Natural killer cell treated with Interleukin-12 subunit alpha and Interleukin-12 subunit beta and Interleukin-15 and Interleukin-18, amount 100 ng/mL, for 72 hours (primary cell): ENCODE results near the gene FBLN5. TPM values are rescaled to one million over a fixed set of nuclear protein-coding genes. Genes with fewer than 3 reads are reported as not detected.
"Not testable (repeated sequence)": the region's sequence is repeated elsewhere in the genome, so short reads cannot be mapped to it uniquely, and the experiment has no call there.

Experiments
- ATAC-seq, 2 donors: fragments of 150-1000 bp; cut with Tn5 transposase in 1 of 2; sonication (Bioruptor Pico), chemical (Tn5 transposase) in 1 of 2; 2 replicates each; pipeline ENCODE4 v1.10.0; 2021
- DNase-seq: peaks from one replicate; pipeline ENCODE4 v3.0.0; 2022; ENCODE audit warnings: low spot score
- H3K27ac Mint-ChIP-seq, 2 donors: 1 replicate in 1 of 2; 2 replicates in 1 of 2; pipeline ENCODE4 v1.8.0; 2022; ENCODE audit warnings: mixed read lengths in 2 of 2, mild to moderate bottlenecking in 1 of 2, moderate library complexity in 1 of 2
- H3K27me3 Mint-ChIP-seq, 2 donors: 1 replicate in 1 of 2; 2 replicates in 1 of 2; pipeline ENCODE4 v1.8.0; 2022; ENCODE audit warnings: mixed read lengths in 2 of 2
- H3K36me3 Mint-ChIP-seq: one replicate; pipeline ENCODE4 v1.8.0; 2022; ENCODE audit warnings: mixed read lengths
- H3K4me1 Mint-ChIP-seq, 2 donors: 1 replicate in 1 of 2; 2 replicates in 1 of 2; pipeline ENCODE4 v1.8.0; 2022; ENCODE audit warnings: low read depth in 2 of 2, mixed read lengths in 2 of 2, mild to moderate bottlenecking in 1 of 2
- H3K4me3 Mint-ChIP-seq: one replicate; pipeline ENCODE4 v1.8.0; 2022; ENCODE audit warnings: mixed read lengths
- H3K9me3 Mint-ChIP-seq: 2 replicates; pipeline ENCODE4 v1.8.0; 2022; ENCODE audit warnings: mixed read lengths
- total RNA-seq, 2 donors: library from RNA; stranded (reverse); gene quantifications; one replicate each; pipeline ENCODE4 v1.2.3, GENCODE V29; 2022

The FBLN5 gene
- total RNA-seq, 2 donors from 2014 or later = not detected

DNA sequence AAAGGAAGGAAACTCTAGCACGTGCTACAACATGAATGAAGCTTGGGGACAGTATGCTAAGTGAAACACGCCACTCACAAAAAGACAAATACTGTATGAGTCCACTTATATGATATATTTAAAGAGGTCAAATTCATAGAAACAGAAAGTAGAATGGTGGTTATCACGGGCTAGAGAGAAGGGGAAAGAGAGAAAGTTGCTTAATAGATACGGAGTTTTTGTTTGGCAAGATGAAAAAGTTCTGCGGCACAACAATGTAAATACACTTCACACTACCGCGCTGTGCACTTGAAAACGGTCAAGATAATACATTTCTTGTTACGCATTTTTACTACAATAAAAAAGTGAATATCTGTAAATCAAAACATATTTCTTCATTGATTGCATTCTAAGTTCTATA lies 37.3 kb downstream of the FBLN5 start:
- DNase-seq = no peak
- H3K4me3 Mint-ChIP-seq = peak overlapping the region; percentile 40
- ATAC-seq = peak in 1 of 2 donors; percentile 59
- no peaks in the 10 kb centered on the region for H3K36me3 Mint-ChIP-seq
- H3K4me1 Mint-ChIP-seq = peaks cover 32 to 33% of the 10 kb centered on the region in 2 donors
- no peaks in the 10 kb centered on the region for H3K27me3 Mint-ChIP-seq
- H3K9me3 Mint-ChIP-seq = no peaks in the 10 kb centered on the region
- H3K27ac Mint-ChIP-seq = peak overlapping the region in 1 of 2 donors; percentile 66

DNA sequence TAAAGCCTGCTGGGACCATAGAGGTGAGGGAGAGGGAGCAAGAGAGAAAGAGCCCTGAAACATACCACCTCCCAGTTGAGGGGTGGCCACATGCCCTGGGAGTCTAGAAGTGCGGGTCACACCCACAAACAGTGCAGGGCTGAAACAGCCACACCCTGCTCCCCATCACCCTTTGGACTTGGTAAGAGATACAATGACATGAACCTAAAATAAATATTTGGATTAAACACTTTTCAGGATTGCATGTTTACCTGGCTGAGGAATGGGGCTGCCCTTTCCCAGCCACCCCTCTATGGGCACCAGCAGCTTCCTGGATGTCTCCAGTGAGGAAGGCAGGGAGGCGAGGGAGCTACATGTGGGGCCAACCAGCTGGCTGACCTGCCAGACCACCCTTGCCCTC lies 41.1 kb downstream of the FBLN5 start:
- H3K36me3 Mint-ChIP-seq = no peaks in the 10 kb centered on the region
- no peaks in the 10 kb centered on the region for H3K27me3 Mint-ChIP-seq
- ATAC-seq (no peak), DNase-seq (no peak)
- no peaks in the 10 kb centered on the region for H3K9me3 Mint-ChIP-seq
- peaks cover 28% of the 10 kb centered on the region in 2 donors for H3K4me1 Mint-ChIP-seq
- no peak overlapping the region for H3K27ac Mint-ChIP-seq
- no peak overlapping the region for H3K4me3 Mint-ChIP-seq

DNA sequence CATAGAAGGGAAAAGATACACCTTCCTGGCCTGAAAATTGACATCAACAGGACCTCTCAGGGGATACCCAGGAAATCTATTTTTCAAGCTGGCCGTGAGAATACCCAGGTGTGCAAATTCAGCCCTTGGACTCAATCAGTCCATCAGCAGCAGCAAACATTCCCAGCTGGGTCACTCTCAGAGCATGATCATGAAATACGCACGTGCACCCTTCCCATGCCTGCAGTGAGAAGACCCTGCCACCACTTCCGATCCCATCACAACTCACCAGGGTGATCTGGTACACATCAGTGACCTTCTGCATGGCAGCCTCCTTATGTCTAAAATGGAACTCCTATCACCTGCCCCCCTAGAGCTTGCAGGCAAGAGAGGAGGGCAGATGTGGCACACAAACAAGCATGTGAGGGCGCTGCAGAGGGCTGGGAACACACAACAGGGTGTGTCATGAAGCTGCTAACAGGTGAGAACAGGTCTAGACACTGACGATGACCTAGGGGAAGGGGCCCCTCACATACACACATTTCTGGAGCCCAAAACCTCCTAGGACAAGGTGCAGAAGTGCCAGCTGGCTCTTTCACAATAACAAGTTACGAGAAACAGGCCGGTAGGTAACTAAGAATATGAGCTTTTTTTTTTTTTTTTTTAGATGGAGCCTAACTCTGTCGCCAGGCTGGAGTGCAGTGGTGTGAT lies 42.4 kb downstream of the FBLN5 start:
- peak overlapping the region in 1 of 2 donors; percentile 37 for H3K27ac Mint-ChIP-seq
- no peak overlapping the region for H3K4me3 Mint-ChIP-seq
- DNase-seq (no peak), ATAC-seq (no peak)
- H3K4me1 Mint-ChIP-seq = peaks cover 19% of the 10 kb centered on the region in 2 donors
- H3K27me3 Mint-ChIP-seq = no peaks in the 10 kb centered on the region
- H3K36me3 Mint-ChIP-seq = no peaks in the 10 kb centered on the region
- H3K9me3 Mint-ChIP-seq = no peaks in the 10 kb centered on the region

DNA sequence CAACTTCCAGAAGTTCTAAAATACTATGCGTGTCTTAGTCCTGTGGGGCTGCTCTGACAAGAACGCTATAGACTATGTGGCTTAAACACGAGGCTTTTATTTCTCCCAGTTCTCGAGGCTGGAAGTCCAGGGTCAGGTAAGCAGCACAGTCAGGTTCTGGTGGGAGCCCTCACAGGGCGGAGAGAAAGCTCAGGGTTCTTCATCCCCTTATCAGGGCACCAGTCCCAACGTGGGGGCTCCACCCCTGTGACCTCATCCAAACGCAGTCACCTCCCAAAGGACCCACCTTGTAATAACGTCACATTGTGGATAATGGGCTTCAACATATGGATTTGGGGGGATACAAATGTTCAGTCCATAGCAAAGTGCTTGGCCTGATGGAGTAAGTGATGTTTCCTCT lies 43.0 kb downstream of the FBLN5 start:
- Mint-ChIP-seq H3K27me3 (no peaks in the 10 kb centered on the region), H3K36me3 (no peaks in the 10 kb centered on the region), H3K27ac (no peak overlapping the region), H3K4me3 (no peak overlapping the region), H3K4me1 (peaks cover 14 to 16% of the 10 kb centered on the region in 2 donors), H3K9me3 (no peaks in the 10 kb centered on the region)
- DNase-seq (no peak), ATAC-seq (no peak)

DNA sequence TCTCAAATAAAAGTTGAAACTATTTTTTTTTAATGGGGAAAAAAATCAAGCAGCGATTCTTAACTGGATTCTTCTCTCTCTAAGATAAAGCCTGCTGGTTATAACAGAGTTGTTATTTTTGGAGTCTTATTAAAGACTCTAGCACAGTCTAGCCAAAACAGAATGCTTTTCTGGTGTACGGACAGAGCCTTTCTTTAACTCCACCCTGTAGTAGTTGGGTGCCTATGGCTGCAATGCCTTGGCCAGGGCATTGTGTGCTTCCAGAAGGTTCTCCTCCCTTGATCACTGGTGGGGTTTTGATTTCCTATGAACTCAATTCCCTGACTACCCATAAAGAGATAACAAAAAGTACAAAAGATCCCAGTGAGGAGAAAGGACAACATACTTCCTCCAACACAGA lies 44.4 kb downstream of the FBLN5 start:
- peaks cover 9 to 12% of the 10 kb centered on the region in 2 donors for H3K4me1 Mint-ChIP-seq

DNA sequence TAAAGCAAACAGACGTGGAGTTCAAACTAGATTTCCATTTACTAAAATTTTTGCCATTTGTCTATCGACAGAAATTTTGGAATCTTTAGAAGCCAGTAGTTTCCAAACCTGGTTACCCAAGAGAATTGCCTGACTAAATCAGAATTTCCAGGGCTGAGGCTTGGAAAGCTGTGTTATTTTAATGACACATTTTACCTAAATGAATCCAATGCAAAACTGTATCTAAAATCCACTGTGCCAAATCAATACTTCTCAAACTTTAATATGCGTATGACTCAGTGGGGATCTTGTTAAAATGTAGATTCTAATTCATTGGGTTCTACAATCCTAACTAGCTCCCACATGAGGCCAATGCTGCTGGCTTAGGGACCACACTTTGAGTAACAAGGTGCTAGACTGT lies 45.2 kb downstream of the FBLN5 start:
- no peak for ATAC-seq
- Mint-ChIP-seq H3K27me3 (no peaks in the 10 kb centered on the region), H3K27ac (no peak overlapping the region), H3K4me3 (no peak overlapping the region), H3K9me3 (no peaks in the 10 kb centered on the region), H3K36me3 (no peaks in the 10 kb centered on the region), H3K4me1 (peaks cover 3 to 4% of the 10 kb centered on the region in 2 donors)
- DNase-seq = no peak

More for the DNA sequence above, 44.4 kb downstream of the FBLN5 start:
- Mint-ChIP-seq H3K9me3 (no peaks in the 10 kb centered on the region), H3K27ac (no peak overlapping the region), H3K36me3 (no peaks in the 10 kb centered on the region), H3K4me3 (no peak overlapping the region), H3K27me3 (no peaks in the 10 kb centered on the region)
- no peak for ATAC-seq
- no peak for DNase-seq

DNA sequence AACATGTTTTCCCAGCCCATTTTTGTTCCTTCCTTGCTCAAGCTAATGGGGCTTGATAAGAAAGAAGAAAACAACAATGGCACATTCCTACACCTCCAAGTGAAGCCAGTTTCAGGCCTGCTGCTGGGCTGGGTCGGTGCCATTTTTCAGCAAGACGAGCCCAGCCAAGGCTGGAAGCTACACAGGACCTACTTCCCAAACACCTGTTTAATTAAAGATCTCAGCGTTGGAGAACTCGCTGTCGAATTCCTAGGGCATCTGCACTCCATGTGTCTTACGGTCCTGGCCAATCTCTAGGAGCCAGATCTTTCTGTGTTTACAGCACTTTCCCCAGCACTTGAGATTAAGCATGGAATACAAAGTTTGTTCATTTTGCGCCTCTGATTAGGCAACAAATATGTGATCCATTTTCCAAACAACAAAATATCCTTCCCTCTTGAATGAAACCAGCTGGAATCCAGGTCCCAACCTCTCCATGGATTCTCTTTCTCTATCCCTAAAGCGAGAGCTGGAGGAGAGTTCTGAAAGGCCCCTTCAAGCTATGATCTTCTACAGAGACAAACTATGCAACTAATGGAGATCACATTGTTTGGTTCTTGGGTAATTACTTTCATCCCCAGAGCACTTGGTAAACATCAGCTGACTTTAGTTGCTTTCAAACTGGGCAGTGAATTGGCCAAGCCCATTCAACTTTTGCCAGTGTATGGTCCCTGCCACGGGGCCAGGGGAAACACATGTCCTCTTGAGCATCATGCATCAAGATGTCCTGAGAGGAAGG lies 45.9 kb downstream of the FBLN5 start:
- H3K27me3 Mint-ChIP-seq = peaks cover 0 to 2% of the 10 kb centered on the region in 2 donors
- ATAC-seq (no peak), DNase-seq (no peak)
- H3K4me3 Mint-ChIP-seq = no peak overlapping the region
- peaks cover 0 to 2% of the 10 kb centered on the region in 2 donors for H3K4me1 Mint-ChIP-seq
- H3K9me3 Mint-ChIP-seq = no peaks in the 10 kb centered on the region
- no peaks in the 10 kb centered on the region for H3K36me3 Mint-ChIP-seq
- no peak overlapping the region for H3K27ac Mint-ChIP-seq

DNA sequence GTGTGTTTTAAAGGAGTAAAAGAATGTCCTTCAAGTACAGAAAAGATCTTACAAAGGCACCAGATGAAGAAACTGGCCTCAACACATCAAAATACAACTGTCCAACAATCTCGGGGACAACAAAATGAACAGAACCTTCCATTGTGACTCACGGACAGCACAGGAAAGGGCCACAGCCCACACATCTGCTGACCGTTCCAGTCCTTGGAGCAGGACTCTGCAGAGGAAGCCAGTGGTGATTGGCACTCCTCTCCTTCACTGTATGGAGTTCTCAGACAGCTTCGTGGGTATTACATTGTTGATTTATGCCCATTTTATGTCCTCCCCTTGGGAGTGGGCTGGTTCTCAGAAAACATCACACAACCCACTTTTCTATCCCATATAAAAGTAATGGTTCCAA lies 47.7 kb downstream of the FBLN5 start:
- peaks cover 0 to 2% of the 10 kb centered on the region in 2 donors for H3K4me1 Mint-ChIP-seq
- ATAC-seq (no peak), DNase-seq (no peak)
- H3K36me3 Mint-ChIP-seq = no peaks in the 10 kb centered on the region
- H3K9me3 Mint-ChIP-seq = no peaks in the 10 kb centered on the region
- peaks cover 0 to 2% of the 10 kb centered on the region in 2 donors for H3K27me3 Mint-ChIP-seq
- no peak overlapping the region for H3K4me3 Mint-ChIP-seq
- H3K27ac Mint-ChIP-seq = no peak overlapping the region

DNA sequence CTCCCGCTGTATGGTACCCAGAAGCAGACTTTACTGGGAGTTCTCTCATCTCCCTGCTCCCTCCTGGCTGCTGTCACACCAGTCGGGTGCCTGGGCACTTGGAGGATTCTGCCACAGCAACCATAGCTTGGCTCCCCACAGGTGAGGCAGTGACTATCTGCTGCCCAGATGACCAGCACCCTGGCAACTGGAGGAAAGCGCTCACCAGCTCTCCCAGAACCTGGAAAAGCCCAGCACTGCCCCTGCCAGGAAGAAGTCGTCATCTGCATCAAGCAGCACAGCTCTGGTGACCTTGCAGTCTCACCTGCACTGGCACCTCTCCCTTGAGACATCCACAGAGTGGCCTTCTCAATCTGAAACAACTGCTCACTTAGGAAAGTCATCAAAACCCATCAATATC lies 48.3 kb downstream of the FBLN5 start:
- H3K27me3 Mint-ChIP-seq = peaks cover 0 to 2% of the 10 kb centered on the region in 2 donors
- no peak for DNase-seq
- no peak overlapping the region for H3K27ac Mint-ChIP-seq
- H3K9me3 Mint-ChIP-seq = no peaks in the 10 kb centered on the region
- H3K4me3 Mint-ChIP-seq = no peak overlapping the region
- H3K4me1 Mint-ChIP-seq = peaks cover 0 to 2% of the 10 kb centered on the region in 2 donors
- ATAC-seq = no peak
- no peaks in the 10 kb centered on the region for H3K36me3 Mint-ChIP-seq

DNA sequence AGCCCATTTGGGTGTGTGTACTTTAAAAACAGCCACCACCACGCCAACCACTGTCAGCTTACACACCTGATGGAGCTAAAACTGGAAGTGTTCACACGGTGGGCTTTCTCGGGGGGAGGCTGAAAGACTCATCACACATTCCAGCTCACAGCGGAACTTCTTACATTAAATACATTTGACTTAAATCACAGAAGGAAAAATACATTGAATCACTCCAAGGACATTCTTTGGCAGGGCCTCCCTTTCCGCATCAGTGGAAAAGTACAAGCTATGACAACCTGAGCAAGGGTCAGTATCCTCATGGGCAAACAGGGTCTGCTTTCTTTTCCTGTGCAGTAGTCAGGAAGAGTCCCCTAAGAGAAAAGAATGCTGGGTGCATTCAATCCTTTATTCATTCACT lies 49.1 kb downstream of the FBLN5 start:
- H3K4me1 Mint-ChIP-seq = peaks cover 4 to 7% of the 10 kb centered on the region in 2 donors
- ATAC-seq (no peak), DNase-seq (no peak)
- H3K9me3 Mint-ChIP-seq = no peaks in the 10 kb centered on the region
- peaks cover 0 to 2% of the 10 kb centered on the region in 2 donors for H3K27me3 Mint-ChIP-seq
- no peak overlapping the region for H3K4me3 Mint-ChIP-seq
- H3K27ac Mint-ChIP-seq = no peak overlapping the region
- H3K36me3 Mint-ChIP-seq = no peaks in the 10 kb centered on the region

DNA sequence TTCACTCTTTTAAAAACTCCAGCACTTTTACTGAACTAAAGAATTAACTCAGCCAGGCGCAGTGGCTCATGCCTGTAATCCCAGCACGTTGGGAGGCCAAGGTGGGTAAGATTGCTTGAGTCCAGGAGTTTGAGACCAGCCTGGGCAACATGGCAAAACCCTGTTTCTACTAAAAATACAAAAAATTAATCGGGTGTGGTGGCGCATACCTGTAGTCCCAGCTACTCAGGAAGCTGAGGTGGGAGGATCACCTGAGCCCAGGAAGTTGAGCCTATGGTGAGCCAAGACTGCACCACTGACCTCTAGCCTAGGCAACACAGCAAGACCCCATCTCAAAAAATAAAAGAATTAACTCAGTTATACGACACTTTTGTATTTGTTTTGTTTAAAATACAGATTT lies 49.8 kb downstream of the FBLN5 start:
- H3K27ac Mint-ChIP-seq = not testable (repeated sequence)

DNA sequence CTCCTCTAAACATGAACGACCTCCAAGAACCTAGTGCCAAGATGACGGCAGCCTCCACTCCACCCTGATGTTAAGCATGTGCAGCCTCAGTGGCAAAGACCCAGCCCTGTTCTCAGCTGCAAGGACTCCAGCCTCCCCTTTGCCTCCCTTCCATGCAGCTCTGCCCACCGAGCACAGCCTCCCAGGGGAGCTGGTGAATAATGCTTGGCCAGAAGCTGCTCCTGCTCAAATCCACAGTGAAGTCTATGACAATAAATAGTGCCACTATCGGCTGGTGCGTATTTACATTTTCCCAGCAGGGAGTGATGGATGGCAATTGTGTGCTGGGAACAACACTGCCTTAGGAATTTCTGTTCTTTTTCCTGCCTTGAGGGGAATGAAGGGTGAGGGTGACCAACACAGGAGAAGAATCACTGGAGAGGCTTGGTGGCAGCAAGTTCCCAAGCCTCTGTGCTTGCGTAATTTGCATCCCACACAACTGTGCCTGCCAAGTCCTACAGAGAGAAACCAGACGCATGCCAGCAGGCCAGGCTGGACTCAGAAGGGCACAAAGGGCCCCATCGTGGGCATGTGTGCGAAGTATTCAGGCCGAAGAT lies 50.3 kb downstream of the FBLN5 start:
- H3K4me1 Mint-ChIP-seq = peaks cover 6 to 7% of the 10 kb centered on the region in 2 donors
- no peak overlapping the region for H3K27ac Mint-ChIP-seq
- H3K27me3 Mint-ChIP-seq = peaks cover 0 to 2% of the 10 kb centered on the region in 2 donors
- H3K4me3 Mint-ChIP-seq = no peak overlapping the region
- ATAC-seq (no peak), DNase-seq (no peak)
- H3K9me3 Mint-ChIP-seq = no peaks in the 10 kb centered on the region
- no peaks in the 10 kb centered on the region for H3K36me3 Mint-ChIP-seq

More for the DNA sequence above, 49.8 kb downstream of the FBLN5 start:
- not testable (repeated sequence) for H3K27me3 Mint-ChIP-seq, DNase-seq, H3K4me1 Mint-ChIP-seq, H3K9me3 Mint-ChIP-seq, H3K4me3 Mint-ChIP-seq, ATAC-seq, H3K36me3 Mint-ChIP-seq

DNA sequence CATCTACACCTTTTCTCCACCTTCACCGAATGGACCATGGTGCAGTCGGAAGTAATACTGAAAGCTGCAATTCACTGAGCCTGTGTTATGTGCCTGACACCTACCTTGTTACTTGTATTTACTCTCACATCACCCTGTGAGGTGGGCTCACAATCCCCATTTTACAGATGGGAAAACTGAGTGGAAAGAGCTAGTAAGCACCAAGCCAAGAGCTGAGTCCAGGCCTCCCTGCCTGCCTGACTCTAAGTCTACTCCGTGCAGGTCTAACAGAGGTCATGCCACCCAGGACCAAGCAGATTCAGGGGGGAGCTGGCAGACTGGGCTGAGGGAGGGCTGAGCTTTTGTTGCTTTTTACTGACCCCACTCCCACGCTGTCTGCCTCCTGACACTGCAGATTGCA lies 51.1 kb downstream of the FBLN5 start:
- H3K4me3 Mint-ChIP-seq = no peak overlapping the region
- ATAC-seq (peak in 1 of 2 donors; percentile 40), DNase-seq (no peak)
- no peaks in the 10 kb centered on the region for H3K36me3 Mint-ChIP-seq
- no peak overlapping the region for H3K27ac Mint-ChIP-seq
- no peaks in the 10 kb centered on the region for H3K9me3 Mint-ChIP-seq
- peaks cover 0 to 2% of the 10 kb centered on the region in 2 donors for H3K27me3 Mint-ChIP-seq
- peaks cover 6 to 9% of the 10 kb centered on the region in 2 donors for H3K4me1 Mint-ChIP-seq

DNA sequence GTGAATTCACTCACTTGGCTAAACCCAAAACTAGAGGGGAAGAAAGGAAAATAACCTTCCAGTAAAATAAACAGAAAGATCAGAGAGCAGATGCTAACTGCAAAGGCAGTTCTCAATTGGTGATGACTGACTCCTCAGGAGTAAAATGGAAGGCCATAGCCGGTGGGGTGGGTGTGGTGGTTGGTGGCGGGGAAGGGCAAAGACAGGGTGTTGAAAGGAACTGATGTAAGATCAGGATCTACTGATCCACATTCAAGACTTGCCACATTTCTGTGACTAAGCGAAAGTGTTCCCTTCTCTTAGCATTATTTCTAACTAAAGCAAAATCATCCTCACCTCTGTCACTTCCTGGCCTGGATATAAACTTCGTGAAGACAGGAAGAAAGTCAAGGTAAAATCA lies 53.8 kb downstream of the FBLN5 start:
- Mint-ChIP-seq H3K27ac (peak overlapping the region in 1 of 2 donors; percentile 40), H3K9me3 (no peaks in the 10 kb centered on the region), H3K4me1 (peaks cover 13 to 24% of the 10 kb centered on the region in 2 donors), H3K4me3 (no peak overlapping the region), H3K27me3 (peaks cover 0 to 2% of the 10 kb centered on the region in 2 donors), H3K36me3 (no peaks in the 10 kb centered on the region)
- ATAC-seq = no peak
- DNase-seq = no peak
